GM19438 (cell line): ENCODE data around the gene TRANK1.
"Not testable (repeated sequence)": the region's sequence is repeated elsewhere in the genome, so short reads cannot be mapped to it uniquely, and the experiment has no call there.

Source experiments
- ATAC-seq: cut with Tn5 transposase; IDR thresholded peaks from one replicate; pipeline ENCODE4 v1.9.1; 2021; ENCODE audit warnings: low read depth; ENCODE audit not compliant: unreplicated experiment

TRANK1 gene

DNA sequence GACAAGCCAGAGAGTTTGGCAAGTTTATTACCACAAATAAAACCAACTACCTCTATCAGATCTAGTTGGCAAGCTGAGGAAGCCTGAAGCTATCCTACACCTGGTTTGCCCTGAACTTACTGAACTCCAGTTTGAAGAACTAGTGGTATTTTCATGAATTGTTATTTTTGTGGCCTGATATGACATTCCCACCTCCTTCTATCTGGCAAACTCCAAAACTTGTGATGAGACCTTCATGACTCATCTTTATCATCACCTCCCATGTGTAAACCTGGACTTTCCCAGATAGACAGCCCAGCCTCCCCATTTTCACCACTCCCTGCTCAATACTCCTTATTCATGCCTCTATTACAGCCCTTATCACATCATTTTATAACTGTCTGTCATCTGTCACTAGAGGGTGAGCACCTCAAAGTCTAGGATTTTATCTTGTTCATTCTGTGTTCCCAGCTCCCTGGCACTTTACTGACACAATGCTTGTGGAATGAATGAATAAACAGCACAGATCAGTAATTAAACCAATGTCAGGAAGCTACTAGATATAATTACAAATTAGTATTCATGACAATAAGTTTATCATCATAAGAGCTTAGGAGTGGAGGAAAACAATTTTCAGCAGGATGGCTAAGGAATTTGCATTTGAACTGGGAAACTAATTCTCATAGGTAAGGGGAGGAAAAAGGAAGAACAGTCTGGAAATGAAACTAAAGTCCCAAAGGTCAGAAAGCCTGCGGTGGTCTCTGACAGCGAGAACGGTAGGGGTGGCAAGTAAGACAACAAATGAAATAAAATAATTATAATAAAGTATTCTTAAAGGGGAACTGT, 13.2 kb upstream of the TRANK1 start:
- no peak for ATAC-seq

DNA sequence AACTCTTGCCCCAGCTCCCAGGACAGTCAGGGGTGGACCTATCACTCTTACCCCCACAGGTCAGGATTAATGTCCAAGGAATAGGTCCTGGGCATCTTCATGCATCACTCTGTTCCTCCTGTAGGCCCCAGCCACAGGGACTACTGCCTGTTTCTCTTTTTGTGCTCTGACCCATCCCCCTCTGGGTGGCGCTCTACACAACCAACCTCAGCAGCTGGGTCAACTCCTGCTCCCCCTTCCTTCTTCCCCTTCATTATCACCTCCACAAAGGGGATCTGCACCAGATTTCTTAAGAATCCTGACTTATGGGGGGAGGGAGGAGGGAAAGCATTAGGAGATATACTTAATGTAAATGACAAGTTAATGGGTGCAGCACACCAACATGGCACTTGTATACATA, 12.2 kb upstream of the TRANK1 start:
- ATAC-seq: no peak

GRCh38 chr3:36956155-36956554, 11.3 kb upstream of the TRANK1 start:
- ATAC-seq: no peak

GRCh38 chr3:36954452-36955134, 9.7 kb upstream of the TRANK1 start:
- ATAC-seq: no peak

- ATAC-seq: not testable (repeated sequence)
Measured at GRCh38 chr3:36947814-36948213, 3.0 kb upstream of the TRANK1 start.

GRCh38 chr3:36945333-36945980, 603 bp upstream of the TRANK1 start:
- ATAC-seq: no peak

GRCh38 chr3:36944012-36944640, 728 bp downstream of the TRANK1 start:
- ATAC-seq: peak; percentile 59

DNA sequence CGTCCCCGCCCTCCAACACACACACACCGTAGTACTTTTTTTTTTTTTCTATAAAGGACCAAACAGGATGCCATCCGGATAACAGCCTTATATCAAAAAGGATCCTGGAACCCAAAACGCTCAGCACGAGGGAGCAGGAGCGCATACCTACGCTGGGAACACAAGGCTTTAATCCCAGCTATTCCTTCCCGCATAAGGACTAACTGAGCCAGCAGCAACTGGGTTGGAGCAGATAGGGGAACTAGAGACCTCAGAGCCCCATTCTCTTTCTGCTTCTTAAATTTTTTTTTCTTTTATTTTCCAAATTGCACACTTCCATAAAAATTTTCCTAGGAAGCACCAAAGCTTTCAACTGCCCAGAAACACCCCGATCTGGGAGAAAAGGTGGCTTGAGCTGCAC, 1.3 kb downstream of the TRANK1 start:
- ATAC-seq: no peak

DNA sequence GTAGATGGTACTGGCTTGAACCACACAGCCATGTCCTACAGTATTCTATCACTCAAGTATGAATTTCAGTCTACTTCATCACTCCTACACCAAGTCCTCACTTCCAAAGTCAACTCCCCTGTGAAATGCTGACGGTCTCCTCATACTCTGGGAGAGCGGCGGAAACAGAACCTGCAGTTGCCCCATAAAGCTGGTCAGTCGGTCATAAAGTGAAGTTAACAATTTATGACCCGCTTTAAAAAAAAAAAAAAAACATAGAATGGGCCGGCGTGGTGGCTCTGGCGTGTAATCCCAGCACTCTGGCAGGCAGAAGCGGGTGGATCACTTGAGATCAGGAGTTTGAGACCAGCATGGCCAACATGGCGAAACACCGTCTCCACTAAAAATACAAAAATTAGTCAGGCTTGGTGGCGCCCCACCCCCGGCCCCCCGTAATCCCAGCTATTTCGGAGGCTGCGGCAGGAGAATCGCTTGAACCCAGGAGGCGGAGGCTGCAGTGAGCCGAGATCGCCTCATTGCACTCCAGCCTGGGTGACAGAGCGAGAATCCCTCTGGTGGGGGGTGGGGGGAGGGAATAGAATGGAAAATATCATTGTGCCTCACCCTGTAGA, 2.1 kb downstream of the TRANK1 start:
- no peak for ATAC-seq

GRCh38 chr3:36941658-36942057, 3.2 kb downstream of the TRANK1 start:
- ATAC-seq: no peak

DNA sequence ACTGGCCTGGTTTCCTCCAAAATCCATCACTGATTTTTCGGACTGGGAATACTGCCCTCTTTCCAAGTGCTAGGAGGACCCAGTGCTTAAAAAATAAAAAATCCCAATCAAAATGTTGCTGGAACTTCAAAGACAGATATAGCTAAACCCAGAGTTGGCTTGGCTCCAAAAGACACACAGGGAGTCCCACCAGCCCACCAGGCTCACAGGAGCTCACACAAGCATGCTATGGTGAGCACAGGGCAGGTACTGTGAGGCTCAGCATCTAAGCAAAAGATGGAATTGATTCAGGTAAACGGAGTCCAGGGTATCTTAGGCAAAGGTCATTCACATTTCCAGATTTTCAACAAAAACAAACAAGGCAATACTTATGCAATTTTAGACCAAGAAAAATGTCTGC, 3.7 kb downstream of the TRANK1 start:
- ATAC-seq: no peak

GRCh38 chr3:36937492-36937891, 7.4 kb downstream of the TRANK1 start:
- no peak for ATAC-seq

GRCh38 chr3:36933540-36934296, 11.1 kb downstream of the TRANK1 start:
- no peak for ATAC-seq

DNA sequence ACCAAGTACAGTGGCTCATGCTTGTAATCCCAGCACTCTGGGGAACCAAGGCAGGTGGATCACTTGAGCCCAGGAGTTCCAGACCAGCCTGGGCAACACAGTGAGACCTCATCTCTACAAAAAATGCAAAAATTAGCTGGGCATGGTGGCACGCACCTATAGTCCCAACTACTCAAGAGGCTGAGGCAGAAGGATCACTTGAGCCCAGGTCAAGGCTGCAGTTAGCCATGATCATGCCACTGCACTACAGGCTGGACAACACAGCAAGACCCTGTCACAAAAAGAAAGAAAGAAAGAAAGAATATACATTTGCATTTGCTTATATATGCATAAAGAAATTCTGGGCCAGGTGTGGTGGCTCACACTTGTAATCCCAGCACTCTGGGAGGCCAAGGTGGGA, 13.4 kb downstream of the TRANK1 start:
- ATAC-seq: not testable (repeated sequence)

- no peak for ATAC-seq
Measured at GRCh38 chr3:36928220-36928619, 16.6 kb downstream of the TRANK1 start.

- ATAC-seq: no peak
Measured at GRCh38 chr3:36926292-36926897, 18.5 kb downstream of the TRANK1 start.

DNA sequence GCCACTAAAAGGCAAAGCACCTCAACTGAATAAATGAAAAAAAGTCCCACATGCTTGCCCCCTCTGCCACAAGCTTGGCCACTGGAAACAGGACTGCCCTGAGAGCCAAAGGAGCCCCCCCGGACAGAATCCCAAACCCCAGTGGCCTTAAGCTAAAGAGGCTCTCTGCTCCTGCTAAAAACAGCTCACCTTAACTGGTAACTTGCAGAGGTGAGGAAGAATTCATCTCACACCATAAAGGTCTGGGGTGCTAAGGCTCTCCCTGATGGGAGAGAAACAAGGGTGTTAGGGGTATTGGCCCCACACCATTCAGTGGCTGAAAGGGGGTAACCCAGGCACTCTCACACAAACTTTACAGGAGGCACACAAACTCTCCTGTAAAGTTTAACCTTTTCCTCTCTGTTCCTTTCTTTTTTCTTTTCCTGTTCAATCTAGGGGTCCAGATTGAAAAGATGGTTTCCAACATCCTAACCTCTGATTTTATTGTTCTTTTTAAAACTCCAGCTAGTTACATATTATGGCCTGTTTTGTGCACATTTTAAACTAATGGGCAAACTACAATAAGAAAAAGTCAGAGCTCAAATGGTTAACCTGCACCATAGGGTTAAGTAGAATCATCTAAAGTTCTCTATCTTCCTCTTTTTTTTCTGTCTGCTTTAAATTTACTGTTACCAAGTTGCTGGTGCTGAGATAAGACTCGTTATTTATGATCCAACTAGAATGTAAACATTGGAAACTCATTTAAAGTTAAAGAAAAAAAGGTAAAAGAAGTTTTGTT, 19.9 kb downstream of the TRANK1 start:
- ATAC-seq: no peak

GRCh38 chr3:36923981-36924743, 20.7 kb downstream of the TRANK1 start:
- ATAC-seq: no peak
